Nephron (organoid): Measurements from ENCODE around the gene RD3L.

Experiments
- H3K27ac Mint-ChIP-seq, 3 experiments: 2 replicates each; pipeline ENCODE4 v1.8.0; 2020; ENCODE audit warnings: mixed read lengths in 3 of 3, mild to moderate bottlenecking in 2 of 3, moderate library complexity in 1 of 3
- H3K27me3 Mint-ChIP-seq: 2 replicates; pipeline ENCODE4 v1.8.0; 2021; ENCODE audit warnings: low read depth, mild to moderate bottlenecking, moderate library complexity, mixed read lengths
- H3K36me3 Mint-ChIP-seq: 2 replicates; pipeline ENCODE4 v1.8.0; 2020; ENCODE audit warnings: low read depth, mixed read lengths
- H3K4me1 Mint-ChIP-seq: 2 replicates; pipeline ENCODE4 v1.8.0; 2020; ENCODE audit warnings: mixed read lengths
- H3K4me3 Mint-ChIP-seq, 3 experiments: 2 replicates each; pipeline ENCODE4 v1.8.0; 2020; ENCODE audit warnings: mild to moderate bottlenecking in 3 of 3, mixed read lengths in 3 of 3, moderate library complexity in 2 of 3
- H3K9me3 Mint-ChIP-seq: 2 replicates; pipeline ENCODE4 v1.8.0; 2020; ENCODE audit warnings: mixed read lengths
- CTCF ChIP-seq, 3 experiments: fragments of 200-600 bp; sonication (generic); IDR thresholded peaks; one replicate each; pipeline ENCODE4 v1.5.0; 2021; ENCODE audit warnings: antibody characterized with exemption in 3 of 3; ENCODE audit not compliant: unreplicated experiment in 3 of 3

The RD3L gene

GRCh38 chr14:103897075-103897947, 45.0 kb downstream of the RD3L start:
- H3K4me1 Mint-ChIP-seq = peaks cover 7% of the 10 kb centered on the region
- no peak for TF ChIP-seq CTCF (IDR thresholded peaks at IDR 0.05; ENCODE audit: unreplicated experiment in 3 of 3)
- peak overlapping the region; percentile 79 to 95 (median 90) for H3K27ac Mint-ChIP-seq
- peaks cover 5% of the 10 kb centered on the region for H3K36me3 Mint-ChIP-seq
- peak overlapping the region in 2 of 3 experiments; percentile 3 to 30 for H3K4me3 Mint-ChIP-seq
- peaks cover 4% of the 10 kb centered on the region for H3K9me3 Mint-ChIP-seq
- peaks cover 8% of the 10 kb centered on the region for H3K27me3 Mint-ChIP-seq

- Mint-ChIP-seq H3K27ac (peak overlapping the region in 2 of 3 experiments; percentile 90 to 95), H3K27me3 (peaks cover 8% of the 10 kb centered on the region), H3K4me1 (peaks cover 7% of the 10 kb centered on the region), H3K9me3 (peaks cover 4% of the 10 kb centered on the region), H3K4me3 (no peak overlapping the region), H3K36me3 (peaks cover 5% of the 10 kb centered on the region)
- TF ChIP-seq CTCF (IDR thresholded peaks at IDR 0.05; ENCODE audit: unreplicated experiment in 3 of 3) = no peak
Observed at GRCh38 chr14:103896578-103896977, 45.8 kb downstream of the RD3L start.

- peaks cover 4% of the 10 kb centered on the region for H3K9me3 Mint-ChIP-seq
- H3K36me3 Mint-ChIP-seq = peaks cover 5% of the 10 kb centered on the region
- H3K4me1 Mint-ChIP-seq = peaks cover 7% of the 10 kb centered on the region
- no peak overlapping the region for H3K4me3 Mint-ChIP-seq
- H3K27ac Mint-ChIP-seq = no peak overlapping the region
- no peak for TF ChIP-seq CTCF (IDR thresholded peaks at IDR 0.05; ENCODE audit: unreplicated experiment in 3 of 3)
- peaks cover 5% of the 10 kb centered on the region for H3K27me3 Mint-ChIP-seq
Observed at GRCh38 chr14:103894723-103895059, 47.6 kb downstream of the RD3L start.

- Mint-ChIP-seq H3K27me3 (peaks cover 5% of the 10 kb centered on the region), H3K36me3 (peaks cover 5% of the 10 kb centered on the region), H3K4me1 (peaks cover 7% of the 10 kb centered on the region), H3K9me3 (peaks cover 4% of the 10 kb centered on the region), H3K4me3 (no peak overlapping the region), H3K27ac (no peak overlapping the region)
- no peak for TF ChIP-seq CTCF (IDR thresholded peaks at IDR 0.05; ENCODE audit: unreplicated experiment in 3 of 3)
Observed at GRCh38 chr14:103894034-103894722, 48.2 kb downstream of the RD3L start.

- Mint-ChIP-seq H3K27ac (no peak overlapping the region), H3K36me3 (peaks cover 5% of the 10 kb centered on the region), H3K4me1 (peaks cover 2% of the 10 kb centered on the region), H3K9me3 (peaks cover 4% of the 10 kb centered on the region), H3K27me3 (peaks cover 5% of the 10 kb centered on the region), H3K4me3 (no peak overlapping the region)
- no peak for TF ChIP-seq CTCF (IDR thresholded peaks at IDR 0.05; ENCODE audit: unreplicated experiment in 3 of 3)
Observed at GRCh38 chr14:103892247-103892646, 50.1 kb downstream of the RD3L start.
